HepG2 (cell line): ENCODE results near the gene KCNK7. TPM values are rescaled to one million over a fixed set of nuclear protein-coding genes. Genes with fewer than 3 reads are reported as not detected.

Source experiments
- MAZ ChIP-seq, 2 experiments: sonication (generic) in 1 of 2; formaldehyde crosslinking in 1 of 2; IDR thresholded peaks; 2 replicates each; pipeline versions ENCODE4 v1.5.0 to v1.6.1; 2012 to 2020; ENCODE audit warnings: low read depth in 2 of 2, mild to moderate bottlenecking in 2 of 2, borderline replicate concordance in 1 of 2, improper control_type of control experiment in 1 of 2, low read length in 1 of 2, missing genetic modification reagents in 1 of 2, moderate library complexity in 1 of 2
- ZNF883 ChIP-seq: sonication (generic); formaldehyde crosslinking; IDR thresholded peaks from 2 replicates; pipeline ENCODE4 v1.5.1; 2020; ENCODE audit warnings: mild to moderate bottlenecking, missing genetic modification reagents; ENCODE audit errors: not compliant biosample characterization
- polyA plus RNA-seq, 8 experiments: library from polyadenylated mRNA; depleted of rRNA in 3 of 8; stranded (reverse) in 7 of 8; unstranded in 1 of 8; fragments of >200 nt; fragmentation: Illumina TruSeq in 4 of 8; extraction: Trizol in 4 of 8; gene quantifications; 2 replicates each; pipeline versions ENCODE4 v1.2.1 to v1.2.3, GENCODE V29; 2011 to 2016; ENCODE audit warnings: low read depth in 4 of 8, missing spikeins in 1 of 8, mixed read lengths in 1 of 8; ENCODE audit not compliant: insufficient read depth in 1 of 8
- total RNA-seq, 5 experiments: library from RNA; depleted of rRNA; stranded (reverse); fragments of >200 nt; fragmentation: Illumina TruSeq; extraction: Trizol; gene quantifications; 2 replicates each; pipeline ENCODE4 v1.2.3, GENCODE V29; 2016; ENCODE audit warnings: low read depth in 1 of 5
- TF ChIP-seq, protein P1 (sequence below), 2 experiments: sonication (generic) in 1 of 2; formaldehyde crosslinking in 1 of 2; IDR thresholded peaks; 2 replicates each; pipeline versions ENCODE4 v1.4.0 to v1.6.1; 2018 to 2020; ENCODE audit warnings: missing genetic modification reagents in 2 of 2, borderline replicate concordance in 1 of 2, low read depth in 1 of 2, mild to moderate bottlenecking in 1 of 2, missing biosample characterization in 1 of 2
- TF ChIP-seq, protein P2 (sequence below): sonication (generic); formaldehyde crosslinking; IDR thresholded peaks from 2 replicates; pipeline ENCODE4 v1.5.0; 2020; ENCODE audit warnings: mild to moderate bottlenecking, missing genetic modification reagents, moderate library complexity
- TF ChIP-seq, protein P3 (sequence below): sonication (generic); formaldehyde crosslinking; IDR thresholded peaks from 2 replicates; pipeline ENCODE4 v1.4.0; 2020; ENCODE audit warnings: low read depth, mild to moderate bottlenecking, missing genetic modification reagents
- TF ChIP-seq, protein P4 (sequence below): sonication (generic); formaldehyde crosslinking; IDR thresholded peaks from 2 replicates; pipeline ENCODE4 v1.4.0; 2020; ENCODE audit warnings: missing genetic modification reagents
- TF ChIP-seq, protein P5 (sequence below): sonication (generic); formaldehyde crosslinking; IDR thresholded peaks from 2 replicates; pipeline ENCODE4 v1.5.0; 2020; ENCODE audit warnings: mild to moderate bottlenecking, missing genetic modification reagents, borderline replicate concordance
- TF ChIP-seq, protein P6 (sequence below): sonication (generic); formaldehyde crosslinking; IDR thresholded peaks from 2 replicates; pipeline ENCODE4 v1.8.1; 2023; ENCODE audit warnings: mild to moderate bottlenecking, missing genetic modification reagents, borderline replicate concordance

The KCNK7 gene
- total and polyA plus RNA-seq, 2 of the 13 experiments (the other 11 are each of a cell fraction or from before 2014, with no cell fraction given), result 0.11 TPM; not detected in 1

DNA sequence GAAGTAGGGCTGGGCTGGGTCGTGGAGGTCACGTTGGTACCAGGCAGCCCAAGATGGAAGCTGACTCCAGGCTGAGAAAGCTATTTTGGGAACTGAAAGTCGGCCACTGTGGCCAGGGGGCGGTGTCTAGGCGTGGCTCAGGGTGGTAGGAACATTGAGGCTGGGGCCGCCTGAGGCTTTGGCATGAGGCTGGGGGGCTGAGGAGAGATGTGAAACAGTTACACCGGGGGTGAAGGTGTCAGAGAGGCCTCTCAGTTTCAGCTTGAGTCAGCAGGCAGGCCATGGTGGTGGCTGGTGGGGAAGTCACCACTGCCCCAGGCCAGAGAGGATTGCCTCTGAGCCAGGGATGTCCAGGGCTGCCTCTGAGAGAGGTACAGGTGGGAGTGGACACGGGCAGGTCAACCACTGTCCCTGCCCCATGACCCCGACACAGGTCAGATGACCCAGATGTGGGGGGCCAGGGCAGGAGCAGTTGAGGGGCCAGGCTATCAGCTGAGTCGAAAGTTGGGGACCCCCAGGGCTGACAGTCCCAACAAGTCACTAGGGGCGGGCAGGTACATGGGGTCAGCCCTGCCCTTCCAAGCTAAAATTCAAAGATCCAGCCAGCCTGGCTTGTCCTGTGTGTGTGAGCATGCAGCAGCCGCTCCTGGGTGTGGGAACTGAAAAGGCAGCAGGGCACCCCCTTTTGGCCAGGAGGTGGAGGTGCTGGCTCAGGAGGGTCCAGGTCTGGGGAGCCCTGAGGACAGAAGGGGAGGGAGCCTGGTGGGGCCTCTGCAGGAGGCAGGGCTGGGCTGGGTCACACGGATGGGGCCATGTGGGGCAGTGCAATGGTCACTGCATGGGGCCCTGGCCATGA lies 7.2 kb downstream of the KCNK7 start (continued):
- TF ChIP-seq, protein P1, sequence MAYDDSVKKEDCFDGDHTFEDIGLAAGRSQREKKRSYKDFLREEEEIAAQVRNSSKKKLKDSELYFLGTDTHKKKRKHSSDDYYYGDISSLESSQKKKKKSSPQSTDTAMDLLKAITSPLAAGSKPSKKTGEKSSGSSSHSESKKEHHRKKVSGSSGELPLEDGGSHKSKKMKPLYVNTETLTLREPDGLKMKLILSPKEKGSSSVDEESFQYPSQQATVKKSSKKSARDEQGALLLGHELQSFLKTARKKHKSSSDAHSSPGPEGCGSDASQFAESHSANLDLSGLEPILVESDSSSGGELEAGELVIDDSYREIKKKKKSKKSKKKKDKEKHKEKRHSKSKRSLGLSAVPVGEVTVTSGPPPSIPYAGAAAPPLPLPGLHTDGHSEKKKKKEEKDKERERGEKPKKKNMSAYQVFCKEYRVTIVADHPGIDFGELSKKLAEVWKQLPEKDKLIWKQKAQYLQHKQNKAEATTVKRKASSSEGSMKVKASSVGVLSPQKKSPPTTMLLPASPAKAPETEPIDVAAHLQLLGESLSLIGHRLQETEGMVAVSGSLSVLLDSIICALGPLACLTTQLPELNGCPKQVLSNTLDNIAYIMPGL (CRISPR knock-in tag; IDR thresholded peaks at IDR 0.05; ENCODE audit: borderline replicate concordance in 1 of 2, low read depth in 1 of 2), result peak; percentile 35 to 48; a peak in 1 of 4 replicates
- TF ChIP-seq, protein P2, sequence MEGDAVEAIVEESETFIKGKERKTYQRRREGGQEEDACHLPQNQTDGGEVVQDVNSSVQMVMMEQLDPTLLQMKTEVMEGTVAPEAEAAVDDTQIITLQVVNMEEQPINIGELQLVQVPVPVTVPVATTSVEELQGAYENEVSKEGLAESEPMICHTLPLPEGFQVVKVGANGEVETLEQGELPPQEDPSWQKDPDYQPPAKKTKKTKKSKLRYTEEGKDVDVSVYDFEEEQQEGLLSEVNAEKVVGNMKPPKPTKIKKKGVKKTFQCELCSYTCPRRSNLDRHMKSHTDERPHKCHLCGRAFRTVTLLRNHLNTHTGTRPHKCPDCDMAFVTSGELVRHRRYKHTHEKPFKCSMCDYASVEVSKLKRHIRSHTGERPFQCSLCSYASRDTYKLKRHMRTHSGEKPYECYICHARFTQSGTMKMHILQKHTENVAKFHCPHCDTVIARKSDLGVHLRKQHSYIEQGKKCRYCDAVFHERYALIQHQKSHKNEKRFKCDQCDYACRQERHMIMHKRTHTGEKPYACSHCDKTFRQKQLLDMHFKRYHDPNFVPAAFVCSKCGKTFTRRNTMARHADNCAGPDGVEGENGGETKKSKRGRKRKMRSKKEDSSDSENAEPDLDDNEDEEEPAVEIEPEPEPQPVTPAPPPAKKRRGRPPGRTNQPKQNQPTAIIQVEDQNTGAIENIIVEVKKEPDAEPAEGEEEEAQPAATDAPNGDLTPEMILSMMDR (CRISPR knock-in tag), result peak; percentile 86
- TF ChIP-seq, protein P3, sequence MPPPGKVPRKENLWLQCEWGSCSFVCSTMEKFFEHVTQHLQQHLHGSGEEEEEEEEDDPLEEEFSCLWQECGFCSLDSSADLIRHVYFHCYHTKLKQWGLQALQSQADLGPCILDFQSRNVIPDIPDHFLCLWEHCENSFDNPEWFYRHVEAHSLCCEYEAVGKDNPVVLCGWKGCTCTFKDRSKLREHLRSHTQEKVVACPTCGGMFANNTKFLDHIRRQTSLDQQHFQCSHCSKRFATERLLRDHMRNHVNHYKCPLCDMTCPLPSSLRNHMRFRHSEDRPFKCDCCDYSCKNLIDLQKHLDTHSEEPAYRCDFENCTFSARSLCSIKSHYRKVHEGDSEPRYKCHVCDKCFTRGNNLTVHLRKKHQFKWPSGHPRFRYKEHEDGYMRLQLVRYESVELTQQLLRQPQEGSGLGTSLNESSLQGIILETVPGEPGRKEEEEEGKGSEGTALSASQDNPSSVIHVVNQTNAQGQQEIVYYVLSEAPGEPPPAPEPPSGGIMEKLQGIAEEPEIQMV (CRISPR knock-in tag), result peak; percentile 24; the same call in 1 of the 2 replicates
- TF ChIP-seq, protein P4, sequence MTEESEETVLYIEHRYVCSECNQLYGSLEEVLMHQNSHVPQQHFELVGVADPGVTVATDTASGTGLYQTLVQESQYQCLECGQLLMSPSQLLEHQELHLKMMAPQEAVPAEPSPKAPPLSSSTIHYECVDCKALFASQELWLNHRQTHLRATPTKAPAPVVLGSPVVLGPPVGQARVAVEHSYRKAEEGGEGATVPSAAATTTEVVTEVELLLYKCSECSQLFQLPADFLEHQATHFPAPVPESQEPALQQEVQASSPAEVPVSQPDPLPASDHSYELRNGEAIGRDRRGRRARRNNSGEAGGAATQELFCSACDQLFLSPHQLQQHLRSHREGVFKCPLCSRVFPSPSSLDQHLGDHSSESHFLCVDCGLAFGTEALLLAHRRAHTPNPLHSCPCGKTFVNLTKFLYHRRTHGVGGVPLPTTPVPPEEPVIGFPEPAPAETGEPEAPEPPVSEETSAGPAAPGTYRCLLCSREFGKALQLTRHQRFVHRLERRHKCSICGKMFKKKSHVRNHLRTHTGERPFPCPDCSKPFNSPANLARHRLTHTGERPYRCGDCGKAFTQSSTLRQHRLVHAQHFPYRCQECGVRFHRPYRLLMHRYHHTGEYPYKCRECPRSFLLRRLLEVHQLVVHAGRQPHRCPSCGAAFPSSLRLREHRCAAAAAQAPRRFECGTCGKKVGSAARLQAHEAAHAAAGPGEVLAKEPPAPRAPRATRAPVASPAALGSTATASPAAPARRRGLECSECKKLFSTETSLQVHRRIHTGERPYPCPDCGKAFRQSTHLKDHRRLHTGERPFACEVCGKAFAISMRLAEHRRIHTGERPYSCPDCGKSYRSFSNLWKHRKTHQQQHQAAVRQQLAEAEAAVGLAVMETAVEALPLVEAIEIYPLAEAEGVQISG (CRISPR knock-in tag), result peak; percentile 39; the same call in 1 of the 2 replicates
- TF ChIP-seq, protein P5, sequence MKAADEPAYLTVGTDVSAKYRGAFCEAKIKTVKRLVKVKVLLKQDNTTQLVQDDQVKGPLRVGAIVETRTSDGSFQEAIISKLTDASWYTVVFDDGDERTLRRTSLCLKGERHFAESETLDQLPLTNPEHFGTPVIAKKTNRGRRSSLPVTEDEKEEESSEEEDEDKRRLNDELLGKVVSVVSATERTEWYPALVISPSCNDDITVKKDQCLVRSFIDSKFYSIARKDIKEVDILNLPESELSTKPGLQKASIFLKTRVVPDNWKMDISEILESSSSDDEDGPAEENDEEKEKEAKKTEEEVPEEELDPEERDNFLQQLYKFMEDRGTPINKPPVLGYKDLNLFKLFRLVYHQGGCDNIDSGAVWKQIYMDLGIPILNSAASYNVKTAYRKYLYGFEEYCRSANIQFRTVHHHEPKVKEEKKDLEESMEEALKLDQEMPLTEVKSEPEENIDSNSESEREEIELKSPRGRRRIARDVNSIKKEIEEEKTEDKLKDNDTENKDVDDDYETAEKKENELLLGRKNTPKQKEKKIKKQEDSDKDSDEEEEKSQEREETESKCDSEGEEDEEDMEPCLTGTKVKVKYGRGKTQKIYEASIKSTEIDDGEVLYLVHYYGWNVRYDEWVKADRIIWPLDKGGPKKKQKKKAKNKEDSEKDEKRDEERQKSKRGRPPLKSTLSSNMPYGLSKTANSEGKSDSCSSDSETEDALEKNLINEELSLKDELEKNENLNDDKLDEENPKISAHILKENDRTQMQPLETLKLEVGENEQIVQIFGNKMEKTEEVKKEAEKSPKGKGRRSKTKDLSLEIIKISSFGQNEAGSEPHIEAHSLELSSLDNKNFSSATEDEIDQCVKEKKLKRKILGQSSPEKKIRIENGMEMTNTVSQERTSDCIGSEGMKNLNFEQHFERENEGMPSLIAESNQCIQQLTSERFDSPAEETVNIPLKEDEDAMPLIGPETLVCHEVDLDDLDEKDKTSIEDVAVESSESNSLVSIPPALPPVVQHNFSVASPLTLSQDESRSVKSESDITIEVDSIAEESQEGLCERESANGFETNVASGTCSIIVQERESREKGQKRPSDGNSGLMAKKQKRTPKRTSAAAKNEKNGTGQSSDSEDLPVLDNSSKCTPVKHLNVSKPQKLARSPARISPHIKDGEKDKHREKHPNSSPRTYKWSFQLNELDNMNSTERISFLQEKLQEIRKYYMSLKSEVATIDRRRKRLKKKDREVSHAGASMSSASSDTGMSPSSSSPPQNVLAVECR, result peak; percentile 34; the same call in 1 of the 2 replicates
- TF ChIP-seq MAZ (IDR thresholded peaks at IDR 0.05; ENCODE audit: borderline replicate concordance, low read depth, low read length), result no peak
- 0 out of 2 replicates have a peak, but pooled peaks have one; percentile 15 for TF ChIP-seq MAZ (CRISPR knock-in tag; IDR thresholded peaks at IDR 0.05; ENCODE audit: low read depth)
- peak; percentile 17 for TF ChIP-seq ZNF883 (CRISPR knock-in tag)
- TF ChIP-seq, protein P6, sequence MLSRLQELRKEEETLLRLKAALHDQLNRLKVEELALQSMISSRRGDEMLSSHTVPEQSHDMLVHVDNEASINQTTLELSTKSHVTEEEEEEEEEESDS (CRISPR knock-in tag), result no peak
